ENCODE data around the gene SPARC.
A peak's percentile ranks its signal among the peaks of the same experiment; 100 is the strongest.

- no peak for TF ChIP-seq SMC3 (IDR thresholded peaks at IDR 0.05; ENCODE audit: low read depth, low read length)
- TF ChIP-seq CTCF (IDR thresholded peaks at IDR 0.05) = no peak
- TF ChIP-seq POLR2AphosphoS5 (IDR thresholded peaks at IDR 0.05; ENCODE audit: low read depth, low read length) = peak; percentile 75; the same call in 1 of the 2 replicates
- TF ChIP-seq EP300 (IDR thresholded peaks at IDR 0.05; ENCODE audit: borderline replicate concordance in 1 of 2, low read depth in 1 of 2, low read length in 1 of 2) = peak in 1 of 2 experiments; percentile 83; a peak in 1 of 4 replicates
- TF ChIP-seq CHD2 (IDR thresholded peaks at IDR 0.05; ENCODE audit: low read length, partially characterized antibody) = no peak
- TF ChIP-seq RCOR1 (IDR thresholded peaks at IDR 0.05; ENCODE audit: low read length) = no peak
Observed at GRCh38 chr5:151699071-151699901, 12.6 kb upstream of the SPARC start.
